NCI-H146 treated with DMSO at 0.1 percent for 48 hours (cell line): Measurements from ENCODE around the gene KIAA0930.

Experiments
- DNase-seq: peaks from one replicate; lab custom pipeline; 2025; ENCODE audit not compliant: unreplicated experiment; lab: John Stamatoyannopoulos, UW

The KIAA0930 gene

DNA sequence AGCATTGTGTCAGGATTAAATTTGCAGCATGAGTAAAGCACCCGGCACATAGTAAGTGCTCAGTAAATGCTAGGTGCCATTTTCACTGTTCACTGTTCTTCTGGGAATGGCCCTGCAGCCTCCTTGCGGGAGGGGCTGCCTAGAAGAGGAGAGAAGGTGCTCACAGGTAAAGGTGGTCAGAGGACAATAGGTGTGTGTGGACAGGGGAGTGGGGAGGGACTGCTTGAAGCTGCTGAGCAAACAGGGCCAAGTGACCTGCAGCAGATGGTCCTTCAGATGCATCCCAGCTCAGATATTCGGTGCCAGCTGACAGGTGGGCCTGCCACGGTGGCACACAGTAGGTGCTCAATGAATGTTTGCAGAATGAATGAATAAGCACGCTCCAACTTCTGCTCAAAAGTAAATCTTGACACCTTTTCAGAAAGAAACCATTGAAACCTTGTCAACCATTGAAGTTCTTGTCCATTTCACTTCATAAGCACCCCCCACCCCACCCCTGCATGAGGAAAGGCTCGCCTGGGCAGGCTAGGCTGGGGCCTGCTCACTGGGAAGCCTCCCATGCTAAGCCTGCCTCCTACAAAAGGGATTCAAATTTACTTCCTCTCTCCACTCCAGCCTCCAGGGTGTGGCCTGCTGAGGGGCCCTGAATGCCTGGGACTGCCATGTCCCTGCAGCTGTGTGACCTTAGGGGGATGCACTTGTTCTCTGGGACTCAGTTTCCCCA, 1.6 kb downstream of the KIAA0930 start:
- no peak for DNase-seq

DNA sequence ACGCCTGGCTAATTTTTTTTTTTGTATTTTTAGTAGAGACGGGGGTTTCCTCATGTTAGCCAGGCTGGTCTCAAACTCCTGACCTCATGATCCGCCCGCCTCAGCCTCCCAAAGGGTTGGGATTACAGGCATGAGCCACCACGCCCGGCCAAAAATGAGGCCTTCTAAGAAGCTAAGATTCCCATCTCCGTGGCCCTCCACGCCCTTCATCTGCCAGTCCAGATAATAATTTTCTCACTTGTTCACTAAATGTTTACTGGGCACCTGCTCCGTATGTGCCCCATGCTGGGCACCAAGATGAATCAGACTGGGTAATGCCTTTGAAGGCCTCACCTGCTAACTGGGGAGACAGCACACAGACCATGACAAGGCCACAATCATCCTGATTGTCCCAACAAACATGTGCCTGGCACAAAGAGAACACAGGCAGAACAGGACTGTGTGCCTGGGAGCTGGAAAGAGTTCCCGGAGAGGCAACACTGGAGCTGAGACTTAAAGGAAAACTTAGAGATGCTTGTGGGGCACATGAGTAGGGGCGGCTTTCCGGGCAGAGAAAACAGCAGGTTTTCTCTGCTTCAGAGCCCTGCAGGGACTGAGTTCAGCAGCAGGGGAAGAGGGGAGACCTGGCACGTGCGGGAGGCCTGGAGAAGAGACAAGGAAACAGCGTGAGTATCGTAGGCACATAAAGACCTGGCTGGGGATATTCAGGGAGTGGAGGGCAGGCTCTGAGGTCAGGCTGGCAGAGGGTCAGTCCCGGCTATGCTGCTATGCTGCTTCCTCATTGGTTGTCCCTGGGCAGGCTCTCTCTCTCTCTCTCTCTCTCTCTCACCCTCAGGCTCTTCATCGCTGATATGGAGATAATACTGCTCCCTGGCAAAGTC, 2.4 kb downstream of the KIAA0930 start:
- no peak for DNase-seq

DNA sequence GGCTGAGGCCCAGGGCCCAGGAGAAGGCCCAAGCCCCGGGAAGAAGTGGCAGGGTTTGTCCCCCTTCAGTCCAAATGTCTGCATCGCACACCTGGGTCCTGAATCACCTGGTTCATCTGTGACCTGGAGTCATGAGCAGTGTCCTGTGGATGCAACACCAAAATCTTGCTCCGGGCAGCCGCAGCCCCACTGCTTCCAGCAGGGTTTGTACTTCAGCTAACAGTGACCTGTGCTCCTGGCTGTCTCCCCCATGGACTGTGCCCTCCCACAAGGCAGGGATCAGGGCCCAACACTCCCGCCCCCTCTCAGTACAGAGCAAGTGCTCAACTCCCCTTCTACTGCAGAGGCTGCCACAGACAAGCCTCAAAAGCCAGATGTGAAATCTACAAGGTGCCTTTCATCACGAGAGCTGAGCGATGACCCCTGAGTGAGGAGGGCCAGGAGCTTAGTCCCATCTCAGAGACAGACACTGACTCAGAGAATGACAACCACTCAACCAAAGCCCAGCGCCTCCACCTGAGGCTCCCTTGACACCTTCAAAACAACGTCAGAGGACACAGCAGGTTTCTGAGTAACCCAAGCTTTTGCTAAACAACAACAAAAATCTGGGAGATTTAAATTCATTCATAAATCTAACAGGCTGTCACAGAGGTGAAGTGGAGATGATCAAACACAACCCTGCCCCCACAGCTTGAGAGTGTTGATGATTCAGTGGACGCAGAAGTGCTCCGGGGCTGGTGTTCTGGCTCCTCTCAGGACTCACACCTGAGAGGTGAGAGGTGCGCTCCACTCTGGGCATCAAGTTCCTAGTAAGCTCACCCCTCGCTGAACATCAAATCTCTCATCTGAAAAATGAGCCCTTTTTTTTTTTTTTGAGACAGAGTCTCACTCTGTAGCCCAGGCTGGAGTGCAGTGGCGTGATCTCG, 3.4 kb downstream of the KIAA0930 start:
- DNase-seq = no peak

DNA sequence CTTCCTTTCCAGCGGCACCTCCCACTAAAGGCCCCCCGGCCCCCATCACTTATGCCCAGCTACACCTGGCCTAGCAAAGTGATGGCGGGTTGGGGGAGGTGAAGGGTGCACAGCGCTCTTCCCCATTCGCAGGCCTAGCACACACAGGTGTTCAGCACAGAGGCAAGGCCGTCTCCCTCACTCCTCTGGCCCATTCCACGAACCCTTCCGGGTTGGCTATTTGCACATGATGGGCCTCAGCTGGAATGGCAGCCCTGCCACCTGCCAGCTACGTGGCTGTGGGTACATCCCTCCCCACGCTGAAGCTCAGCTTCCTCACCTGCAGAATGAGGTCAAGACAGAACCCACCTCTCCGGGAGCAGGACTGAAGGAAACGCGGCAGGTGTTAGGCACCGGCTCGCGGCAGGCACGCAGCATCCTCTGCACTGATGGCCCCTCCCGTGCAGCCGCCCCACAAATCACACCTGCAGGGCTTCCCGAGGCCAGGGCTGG, 4.8 kb downstream of the KIAA0930 start:
- DNase-seq = peak; percentile 12

DNA sequence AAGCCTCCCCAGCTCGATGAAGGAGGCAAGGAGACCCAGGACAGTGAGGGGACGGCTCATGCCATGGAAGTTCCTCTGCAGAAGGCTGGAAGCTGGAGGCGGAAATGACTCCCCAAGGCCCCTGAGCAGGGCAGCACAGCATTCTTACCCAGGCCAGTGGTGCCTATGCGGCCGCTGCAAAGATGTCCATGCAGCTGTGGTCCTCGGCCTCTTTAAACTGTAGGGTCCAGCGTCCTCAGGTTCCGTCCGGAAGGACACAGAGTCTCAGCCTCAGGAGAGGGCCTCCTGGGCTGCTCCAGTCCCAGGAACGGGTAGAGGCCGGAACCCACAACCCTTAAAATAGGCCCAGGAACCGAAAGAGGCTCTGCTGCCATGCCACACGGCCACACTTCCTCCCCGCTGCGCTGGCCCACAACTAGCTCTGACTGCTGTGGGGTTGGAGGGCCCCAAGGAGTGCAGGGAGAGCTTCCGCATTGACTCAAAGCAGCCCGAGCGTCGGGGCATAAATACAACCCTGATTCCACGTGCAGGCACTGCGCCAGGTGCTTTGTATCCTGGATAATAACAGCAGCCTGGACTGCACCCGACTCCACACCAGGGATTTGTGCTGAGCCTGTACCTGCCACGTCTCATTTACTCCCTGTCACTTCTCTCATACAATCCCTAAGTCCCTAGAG, 5.5 kb downstream of the KIAA0930 start:
- DNase-seq = no peak

DNA sequence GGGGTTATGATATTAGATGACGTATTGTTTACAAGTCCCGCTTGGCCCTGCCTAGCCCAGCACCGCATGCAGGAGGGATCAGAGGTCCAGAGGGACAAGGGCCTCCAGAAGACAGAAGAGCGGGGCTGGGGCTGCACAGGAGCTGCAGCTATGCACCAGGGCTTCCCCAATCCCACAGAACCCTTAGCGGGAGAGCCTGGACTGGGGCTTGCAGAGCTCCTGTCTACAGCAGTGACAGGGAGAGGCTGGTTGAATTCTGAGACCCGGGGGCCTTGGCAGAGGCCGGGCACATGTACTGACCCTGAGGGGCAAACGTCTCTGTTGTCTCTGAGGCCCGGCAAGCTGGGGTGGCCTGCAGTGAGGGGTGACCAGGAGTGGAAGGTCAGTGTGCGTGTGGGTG, 6.9 kb downstream of the KIAA0930 start:
- DNase-seq = no peak

DNA sequence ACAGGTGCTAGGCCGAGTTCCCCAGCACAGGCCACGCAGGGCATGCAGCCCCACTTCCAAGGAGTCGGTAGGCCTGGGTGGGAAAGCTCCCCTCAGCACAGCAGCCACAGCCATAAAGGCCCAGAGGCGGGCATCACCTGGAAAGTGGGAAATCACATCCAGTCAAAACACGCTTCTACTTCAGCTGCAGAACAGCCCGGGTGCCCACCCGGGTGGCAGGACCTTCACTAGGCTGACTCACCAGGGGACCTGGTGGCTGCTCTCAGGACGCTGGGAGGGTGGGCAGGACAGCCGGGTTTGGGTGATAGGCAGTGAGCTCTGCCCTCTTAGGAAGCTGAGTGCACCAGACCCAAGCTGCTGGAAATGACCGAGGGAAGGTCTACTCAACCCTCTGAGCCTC, 7.3 kb downstream of the KIAA0930 start:
- no peak for DNase-seq

DNA sequence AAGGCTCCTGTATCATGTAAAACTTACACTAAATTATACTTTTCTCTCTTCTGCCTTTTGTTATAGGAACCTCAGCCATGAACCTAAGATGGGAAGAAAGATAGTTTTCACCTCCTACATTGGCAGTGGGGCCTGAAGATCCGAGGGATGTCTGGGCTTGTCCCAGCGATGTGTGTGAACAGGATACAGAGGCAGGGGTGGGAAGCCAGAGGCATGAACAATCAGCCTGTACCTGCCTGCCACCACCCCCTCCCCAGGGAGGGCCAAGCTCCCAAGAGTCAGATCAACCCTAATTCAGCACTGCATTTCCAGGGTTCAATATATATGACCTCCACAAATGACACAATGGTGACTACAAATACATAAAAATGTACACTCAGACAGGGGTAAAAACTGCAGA, 9.4 kb downstream of the KIAA0930 start:
- DNase-seq = no peak

DNA sequence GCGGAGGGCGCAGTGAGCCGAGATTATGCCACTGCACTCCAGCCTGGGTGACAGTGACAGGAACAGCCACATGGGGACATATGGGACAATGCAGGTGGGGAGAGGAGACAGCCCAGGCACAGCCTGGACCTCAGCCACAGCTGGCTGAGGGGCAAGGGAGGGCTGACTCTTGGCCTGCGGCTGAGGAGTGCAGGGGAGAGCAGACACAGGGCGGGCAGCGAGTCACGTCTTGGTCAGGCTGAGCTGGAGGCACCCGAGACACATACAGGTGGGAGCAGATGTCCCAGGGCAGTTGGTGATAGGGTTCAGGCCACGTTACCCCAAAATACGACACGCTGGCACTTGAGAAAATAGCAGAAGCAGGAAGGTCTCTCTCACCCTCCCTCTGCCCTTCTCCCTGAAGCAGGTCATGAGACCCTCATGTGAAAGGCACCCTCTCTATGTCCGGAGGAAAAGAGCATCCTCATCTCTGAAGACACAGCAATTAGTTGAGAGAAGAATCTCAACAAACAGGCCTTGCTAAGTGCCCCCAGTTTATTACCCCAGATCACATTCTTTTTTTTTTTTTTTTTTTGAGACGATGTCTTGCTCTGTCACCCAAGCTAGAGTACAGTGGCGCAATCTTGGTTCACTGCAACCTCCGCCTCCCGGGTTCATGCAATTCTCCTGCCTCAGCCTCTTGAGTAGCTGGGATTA, 10.5 kb downstream of the KIAA0930 start:
- no peak for DNase-seq

DNA sequence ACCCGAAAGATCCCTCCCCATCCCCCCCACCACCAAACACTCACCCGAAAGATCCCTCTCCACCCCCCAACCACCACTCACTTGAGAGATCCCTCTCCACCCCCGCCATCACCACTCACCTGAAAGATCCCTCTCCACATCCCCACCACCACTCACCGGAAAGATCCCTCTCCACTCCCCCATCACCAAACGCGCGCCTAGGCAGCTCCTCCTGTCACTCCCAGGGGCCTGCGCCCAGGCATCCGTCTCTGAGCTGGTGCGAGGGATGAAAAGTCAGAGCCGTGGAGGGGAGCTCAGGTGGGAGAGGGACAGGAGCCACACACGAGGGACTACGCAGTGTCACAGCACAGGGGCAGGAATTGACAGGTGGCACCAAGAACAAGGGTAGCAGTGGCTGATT, 11.5 kb downstream of the KIAA0930 start:
- no peak for DNase-seq

DNA sequence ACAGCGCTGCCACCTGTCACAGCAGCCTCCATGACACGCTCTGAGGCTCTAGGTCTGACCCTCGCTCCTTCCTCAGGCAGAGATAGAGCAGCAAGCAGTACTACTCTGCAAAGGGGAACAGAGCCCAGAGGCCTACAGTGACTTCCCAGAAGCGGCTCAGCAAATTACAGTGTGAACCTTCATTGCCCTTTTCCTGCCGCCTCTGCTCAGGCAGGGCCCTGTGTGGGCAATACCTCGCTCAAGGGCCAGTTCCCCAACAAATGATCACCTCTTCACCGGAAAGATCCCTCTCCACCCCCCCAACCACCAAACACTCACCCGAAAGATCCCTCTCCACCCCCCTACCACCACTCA, 12.3 kb downstream of the KIAA0930 start:
- no peak for DNase-seq

DNA sequence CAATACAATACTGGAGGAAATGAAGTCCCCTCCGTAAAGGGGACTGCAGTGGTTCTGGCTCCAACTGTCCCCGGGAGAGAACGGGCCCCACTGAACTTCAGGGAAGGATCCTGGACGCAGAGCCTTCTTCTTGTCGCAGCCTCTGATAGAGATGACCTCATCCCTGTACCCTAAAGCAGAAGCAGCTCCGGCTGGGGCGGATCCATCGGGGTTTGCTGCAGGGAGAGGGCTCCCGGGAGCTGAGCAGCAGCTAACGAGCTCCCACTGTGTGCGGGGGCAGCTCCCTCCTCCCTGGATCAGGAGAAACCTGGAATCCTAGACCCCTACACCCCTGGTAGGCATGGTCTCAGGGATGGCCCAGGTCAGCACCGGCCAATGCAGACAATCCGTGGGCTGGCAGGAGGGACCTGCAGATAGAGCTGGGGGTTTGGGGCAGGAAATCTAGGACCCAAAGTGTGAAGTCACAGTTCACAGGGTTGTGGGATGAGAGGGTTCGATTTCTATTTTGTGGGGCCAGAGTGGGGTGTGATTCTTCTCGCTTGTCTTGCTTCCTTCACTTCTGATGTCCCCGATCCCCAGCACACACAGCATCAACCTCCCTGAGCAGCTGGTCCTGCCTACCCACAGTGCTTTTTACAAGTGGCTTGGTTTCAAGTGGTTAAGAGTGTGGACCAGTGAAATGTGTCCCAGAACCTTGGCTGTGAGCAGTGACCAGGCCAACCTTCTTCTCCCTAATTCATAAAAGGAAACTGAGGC, 12.9 kb downstream of the KIAA0930 start:
- no peak for DNase-seq

DNA sequence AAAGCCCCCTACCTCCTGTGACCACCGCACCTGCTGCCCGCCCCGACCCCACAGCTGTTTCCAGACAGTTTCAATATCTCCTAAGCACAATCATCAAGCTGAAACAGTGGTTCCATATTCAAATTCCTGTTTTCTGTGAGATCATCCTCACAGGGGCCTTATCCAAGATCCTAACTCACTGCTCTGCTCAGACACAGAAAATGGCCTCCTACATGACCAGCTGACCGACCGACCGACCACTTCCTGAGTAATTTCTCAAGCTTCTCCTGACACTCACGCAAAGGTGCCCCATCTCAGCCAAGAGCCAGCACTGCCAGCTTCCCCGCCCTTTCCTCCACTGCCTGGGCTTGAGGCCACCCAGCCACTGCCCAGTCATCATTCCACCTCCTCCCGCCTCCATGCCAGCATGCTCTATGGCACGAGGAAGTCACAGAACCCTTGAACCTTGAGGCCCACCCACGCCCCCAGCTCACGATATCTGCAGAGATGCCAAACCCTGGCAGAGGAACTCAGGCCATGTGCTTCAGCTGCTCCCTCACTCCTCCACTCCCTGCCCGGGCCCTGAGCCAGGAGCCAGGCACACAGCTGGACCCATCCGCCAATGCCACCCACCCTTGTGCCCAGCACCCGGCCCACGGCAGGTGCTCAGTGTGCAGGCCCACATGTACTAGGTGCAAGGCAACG, 14.0 kb downstream of the KIAA0930 start:
- DNase-seq = no peak

DNA sequence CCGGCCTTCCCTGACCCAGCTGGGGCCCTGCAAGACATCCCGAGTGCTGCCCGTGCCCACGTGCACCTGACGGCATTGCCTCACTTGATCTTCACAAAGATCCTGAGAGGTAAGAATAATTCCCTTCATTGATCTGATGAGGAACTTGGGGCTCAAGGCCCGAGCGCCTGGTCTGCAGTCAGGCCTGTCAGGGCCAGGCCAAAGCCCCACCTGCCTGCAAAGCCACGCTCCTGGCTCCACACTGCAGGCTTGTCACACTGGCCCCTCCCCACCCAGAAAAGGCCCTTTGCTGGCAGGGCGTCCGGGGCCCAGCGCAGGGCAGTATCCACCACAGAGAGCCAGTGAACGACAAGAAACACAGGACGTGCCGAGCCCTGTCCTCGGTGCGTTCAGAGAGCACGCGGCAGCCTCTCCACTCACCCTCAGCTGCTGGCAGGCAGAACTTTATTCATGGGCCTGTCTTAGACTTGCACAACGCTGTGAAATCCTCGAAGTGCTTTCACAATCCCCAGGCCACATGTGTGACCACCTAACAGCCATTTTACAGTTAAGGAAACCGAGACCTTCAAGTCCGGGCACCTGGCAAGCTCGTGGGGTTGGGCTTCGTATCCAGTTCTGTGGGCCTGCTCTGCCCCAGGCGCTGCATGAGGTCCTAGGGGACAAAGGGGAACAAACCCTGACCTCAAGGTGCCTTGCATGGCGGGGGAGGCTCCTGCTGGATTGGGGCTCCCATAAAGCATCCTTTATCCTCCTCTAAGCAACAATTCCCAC, 14.8 kb downstream of the KIAA0930 start:
- no peak for DNase-seq

DNA sequence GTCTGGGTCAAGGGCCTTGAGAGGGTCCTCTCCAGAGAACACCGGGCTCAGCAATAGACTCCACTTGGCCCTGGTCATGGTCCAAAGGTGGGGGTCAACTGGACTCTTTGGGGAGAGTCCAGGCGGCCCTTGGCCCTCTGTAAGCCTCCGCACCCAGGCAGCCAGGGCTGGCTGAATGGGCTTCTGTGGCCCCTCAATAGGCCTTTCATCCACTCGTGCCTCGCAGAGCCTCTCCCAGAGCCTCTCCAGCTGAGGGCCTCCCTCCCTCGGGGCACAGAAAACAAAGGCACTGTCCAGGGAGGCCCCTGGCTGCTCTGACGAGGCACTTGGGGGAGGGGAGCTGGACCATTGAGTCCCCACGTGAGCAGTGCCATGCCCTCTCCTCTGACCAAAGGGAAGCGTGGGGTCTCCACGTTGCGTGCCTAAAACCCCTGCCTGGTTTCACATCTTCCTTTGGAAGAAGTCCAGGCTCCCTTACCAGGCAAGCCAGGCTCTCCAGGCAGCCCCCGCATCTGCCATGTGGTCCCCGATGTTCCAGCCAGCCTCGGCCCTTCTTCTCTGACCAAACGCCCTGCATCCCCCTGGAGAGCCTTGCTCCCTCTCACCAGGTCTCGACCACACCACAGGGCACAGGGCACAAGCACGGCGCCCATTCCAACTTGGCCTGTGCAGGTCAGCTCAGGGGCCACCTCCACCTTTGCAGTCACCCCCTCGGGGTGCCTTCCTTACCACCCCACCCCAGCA, 15.5 kb downstream of the KIAA0930 start:
- DNase-seq = no peak

DNA sequence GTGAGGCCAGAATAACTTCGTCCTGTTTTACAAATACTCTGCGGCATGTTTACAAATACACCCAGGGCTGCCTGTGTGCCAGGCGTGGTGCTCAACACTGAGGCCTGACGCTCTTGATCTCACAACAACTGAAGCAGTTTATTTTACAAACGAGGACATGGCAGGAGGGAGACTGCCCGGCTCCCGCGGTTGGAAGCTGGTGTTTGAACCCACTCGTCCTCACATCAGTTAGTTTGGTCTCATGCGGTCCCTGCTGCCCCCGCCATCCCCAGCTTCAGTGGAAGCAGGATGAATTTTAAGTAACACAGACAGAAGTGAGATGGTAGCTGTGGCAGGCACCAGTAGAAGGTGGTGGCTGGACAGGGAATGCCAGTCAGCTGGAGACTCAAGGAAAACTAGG, 16.4 kb downstream of the KIAA0930 start:
- no peak for DNase-seq
